GM04504 (cell line): ENCODE results near the gene ATOSB.
"Not testable (repeated sequence)": the region's sequence is repeated elsewhere in the genome, so short reads cannot be mapped to it uniquely, and the experiment has no call there.

Experiments
- DNase-seq: peaks from one replicate; pipeline ENCODE4 v3.0.0-alpha.2; 2012; ENCODE audit warnings: low read depth

The ATOSB gene, protein sequence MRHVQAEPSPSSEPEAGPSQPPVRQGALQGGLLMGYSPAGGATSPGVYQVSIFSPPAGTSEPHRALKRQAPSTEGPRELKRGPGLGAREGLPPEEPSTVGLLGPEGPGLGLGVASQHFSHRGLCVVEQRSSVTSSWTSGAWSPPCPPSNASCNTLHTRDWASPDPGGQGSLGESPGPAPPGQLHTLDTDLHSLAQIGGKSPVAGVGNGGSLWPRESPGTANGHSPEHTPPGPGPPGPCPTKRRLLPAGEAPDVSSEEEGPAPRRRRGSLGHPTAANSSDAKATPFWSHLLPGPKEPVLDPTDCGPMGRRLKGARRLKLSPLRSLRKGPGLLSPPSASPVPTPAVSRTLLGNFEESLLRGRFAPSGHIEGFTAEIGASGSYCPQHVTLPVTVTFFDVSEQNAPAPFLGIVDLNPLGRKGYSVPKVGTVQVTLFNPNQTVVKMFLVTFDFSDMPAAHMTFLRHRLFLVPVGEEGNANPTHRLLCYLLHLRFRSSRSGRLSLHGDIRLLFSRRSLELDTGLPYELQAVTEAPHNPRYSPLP

DNA sequence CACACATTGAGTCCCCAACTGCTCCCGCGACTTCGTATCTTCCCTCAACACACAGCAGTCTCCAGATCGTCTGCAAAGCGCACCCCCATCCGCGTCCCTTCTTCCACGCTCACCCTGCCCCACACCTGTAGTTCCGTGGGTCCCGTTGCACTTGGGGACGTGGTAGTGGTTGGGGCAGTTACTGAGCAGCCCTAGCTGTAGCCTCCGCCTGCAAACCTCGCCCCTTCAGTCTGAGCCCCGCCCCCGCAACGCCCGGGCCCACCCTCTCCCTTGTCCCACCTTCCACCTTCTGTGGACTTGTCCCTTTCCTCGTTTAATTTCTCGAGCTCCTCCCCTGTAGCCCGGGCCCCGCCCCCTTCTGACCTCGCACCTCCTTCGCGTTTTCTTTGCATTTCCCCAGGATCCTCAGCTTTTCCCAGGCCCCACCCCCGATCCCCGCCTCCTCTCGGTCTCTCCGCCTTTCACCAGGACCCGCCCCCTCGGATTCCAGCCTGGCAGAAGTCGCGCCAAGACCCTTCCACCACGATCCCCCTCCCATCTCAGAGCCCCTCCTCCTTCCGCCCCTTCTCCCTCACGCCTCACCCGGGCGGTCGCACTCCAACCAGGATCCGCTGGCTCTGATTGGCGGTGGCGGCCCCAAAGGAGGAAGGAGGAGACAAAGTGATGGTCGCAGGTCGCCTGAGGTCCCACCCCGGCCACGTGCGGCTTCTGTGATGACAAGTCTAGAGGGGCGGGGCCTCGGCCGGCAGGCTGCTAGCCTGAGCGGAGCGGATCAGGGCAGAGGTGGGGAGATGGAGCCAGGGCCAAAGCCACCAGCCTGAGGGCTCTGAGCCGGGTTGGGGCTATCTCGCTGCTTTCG lies at the start of gene ATOSB:
Gene ATOSB, minus strand, starts transcription at position 183 of the 859 bp plus-strand sequence. CDS start 7,588 bp downstream, outside the sequence.
- DNase-seq, result peak; percentile 95

DNA sequence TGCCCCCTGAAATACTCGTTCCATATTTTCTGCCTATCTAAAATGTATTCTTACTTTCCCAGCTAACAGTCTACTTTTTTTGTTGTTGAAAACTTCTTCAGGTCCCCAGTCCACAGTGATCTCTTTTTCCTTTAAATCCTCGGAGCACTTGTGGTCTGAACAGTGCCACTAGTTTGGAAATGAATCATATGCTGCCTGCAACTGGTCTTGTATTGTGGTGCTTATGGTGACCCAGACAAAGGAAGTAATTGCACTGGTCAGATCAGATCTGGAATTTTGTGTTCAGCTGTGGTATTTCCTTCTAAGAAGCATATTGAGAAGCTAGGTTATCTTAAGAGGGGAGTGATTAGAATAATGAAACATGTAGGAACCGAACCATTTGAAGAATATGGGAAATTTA lies 49.0 kb upstream of the ATOSB start:
- no peak for DNase-seq

DNA sequence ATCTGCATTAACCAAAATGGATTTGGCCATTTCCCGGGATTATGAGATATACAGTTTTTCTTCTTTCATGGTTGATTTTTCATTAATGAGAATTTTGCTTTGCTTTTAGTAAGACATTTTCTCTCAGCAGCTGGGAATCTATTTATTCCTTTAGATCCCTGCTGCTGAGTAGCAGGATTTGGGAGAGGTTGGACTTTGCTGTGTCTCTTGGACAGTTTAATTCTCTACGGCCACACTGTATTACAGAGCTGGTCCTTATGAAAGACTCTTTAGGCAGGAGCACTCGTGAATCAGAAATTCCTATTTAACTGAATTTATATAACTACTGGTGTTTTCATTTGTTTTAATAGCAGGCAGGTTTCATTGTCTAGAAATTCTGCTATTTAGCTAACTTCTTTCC lies 47.8 kb upstream of the ATOSB start:
- DNase-seq, result no peak

DNA sequence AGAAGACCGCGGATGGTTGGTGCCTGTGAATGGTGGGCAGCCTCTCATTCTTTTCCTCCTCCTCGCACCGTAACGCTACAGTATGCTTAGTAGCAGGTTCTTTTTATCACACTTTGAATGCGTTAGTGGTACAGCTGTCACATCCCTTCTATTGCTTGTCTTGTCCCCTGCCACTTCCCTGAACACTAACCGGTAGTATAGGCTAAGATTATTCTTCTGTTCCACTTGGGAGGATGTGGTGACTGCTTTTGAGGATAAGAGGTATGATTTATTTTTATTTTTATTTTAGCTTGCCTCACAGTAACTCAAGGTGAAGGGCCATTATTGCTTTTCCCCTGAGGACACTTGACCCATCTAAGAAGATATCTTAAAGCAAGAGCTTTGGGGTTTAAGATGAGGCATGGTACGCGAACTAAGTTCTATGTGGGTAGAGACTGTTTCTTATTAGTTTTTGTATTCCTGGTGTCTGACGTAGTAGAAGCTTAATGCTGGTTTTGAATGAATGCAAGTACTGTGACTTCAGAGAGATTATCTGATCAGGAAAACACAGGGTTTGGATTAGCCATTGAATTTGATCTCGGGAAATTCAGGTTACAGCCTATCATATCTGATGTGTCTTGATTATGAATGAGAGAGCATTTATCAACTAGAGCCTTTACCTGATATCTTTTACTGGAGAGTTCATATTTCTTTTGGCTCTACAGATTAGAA lies 47.1 kb upstream of the ATOSB start:
- DNase-seq, result no peak

DNA sequence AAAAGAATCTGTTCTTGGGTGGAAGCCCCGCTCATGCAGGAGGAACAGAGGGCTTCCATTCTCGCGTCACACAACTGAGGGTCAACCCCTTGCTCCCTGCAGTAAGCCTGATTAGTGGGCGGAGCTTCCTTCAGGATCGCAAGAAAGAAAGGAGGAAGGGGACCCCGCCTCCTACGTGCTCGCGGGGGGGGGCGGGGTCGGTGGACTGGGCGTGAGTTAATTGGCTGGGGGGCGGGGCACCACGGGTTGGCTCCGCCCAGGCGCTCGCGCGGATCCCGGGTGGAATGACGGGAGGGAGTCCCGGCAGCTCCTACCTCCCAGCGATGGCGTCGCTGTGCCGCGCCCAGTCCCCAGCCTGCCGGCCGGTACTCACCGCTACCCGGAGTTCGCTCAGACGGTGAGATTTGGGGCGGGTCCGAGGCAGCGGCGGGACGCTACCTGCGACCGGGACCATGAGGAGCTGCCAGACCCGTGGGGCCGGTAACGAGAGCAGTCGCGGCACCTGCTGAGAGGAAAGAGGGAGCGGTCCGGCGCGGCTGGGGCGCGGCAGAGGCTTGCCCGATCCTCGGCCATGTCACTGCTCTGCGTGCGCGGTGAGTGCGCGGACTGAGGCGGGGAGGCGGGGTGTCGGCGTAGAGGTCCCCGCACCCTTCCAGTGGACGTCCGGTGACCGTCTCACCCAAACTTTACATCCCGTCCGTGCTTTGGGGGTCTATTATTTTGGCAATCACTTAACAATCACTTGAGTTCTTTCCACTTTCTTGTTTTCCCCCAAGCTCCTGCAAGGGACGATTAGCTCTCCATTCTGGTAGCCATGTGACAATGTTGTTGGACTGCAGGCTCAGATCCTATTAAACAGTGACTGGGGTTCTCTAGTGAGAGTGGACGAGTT lies 46.3 kb upstream of the ATOSB start, which contains the start of gene UNC13B:
Gene UNC13B, plus strand, starts transcription at position 297 of the 892 bp plus-strand sequence. Its CDS starts 275 bp downstream, at position 572.
- DNase-seq, result peak; percentile 83

DNA sequence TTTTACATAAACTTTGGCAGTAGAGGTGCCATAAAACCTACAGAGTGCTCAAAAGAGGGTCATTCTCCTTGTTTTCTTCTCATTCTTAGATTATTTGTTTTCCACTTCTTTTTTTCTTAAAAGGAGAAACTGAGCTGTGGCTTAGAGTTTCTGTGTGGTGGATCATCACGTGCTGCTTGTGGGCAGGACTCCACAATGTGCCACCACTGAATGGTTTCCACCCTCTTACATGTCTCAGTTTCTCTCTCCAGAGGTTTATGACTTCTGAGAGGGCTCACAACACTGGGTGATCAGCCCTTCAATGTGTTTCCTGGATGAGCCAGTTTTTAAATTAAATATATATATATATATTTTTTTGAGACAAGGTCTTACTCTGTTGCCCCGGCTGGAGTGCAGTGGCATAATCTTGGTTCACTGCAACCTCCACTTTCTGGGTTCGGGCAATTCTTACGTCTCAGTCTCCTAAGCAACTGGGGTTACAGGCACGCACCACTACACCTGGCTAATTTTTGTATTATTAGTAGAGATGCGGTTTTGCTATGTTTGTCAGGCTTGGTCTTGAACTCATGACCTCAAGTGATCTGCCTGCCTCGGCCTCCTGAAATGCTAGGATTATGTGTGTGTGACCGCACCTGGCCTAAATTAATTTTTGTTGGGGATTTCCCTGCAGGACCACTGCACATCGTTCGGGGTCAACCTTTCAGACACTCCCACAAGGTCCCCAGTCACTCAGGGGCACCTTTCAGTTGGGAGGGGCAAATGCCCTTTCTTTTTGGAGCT lies 43.0 kb upstream of the ATOSB start:
- DNase-seq, result no peak

DNA sequence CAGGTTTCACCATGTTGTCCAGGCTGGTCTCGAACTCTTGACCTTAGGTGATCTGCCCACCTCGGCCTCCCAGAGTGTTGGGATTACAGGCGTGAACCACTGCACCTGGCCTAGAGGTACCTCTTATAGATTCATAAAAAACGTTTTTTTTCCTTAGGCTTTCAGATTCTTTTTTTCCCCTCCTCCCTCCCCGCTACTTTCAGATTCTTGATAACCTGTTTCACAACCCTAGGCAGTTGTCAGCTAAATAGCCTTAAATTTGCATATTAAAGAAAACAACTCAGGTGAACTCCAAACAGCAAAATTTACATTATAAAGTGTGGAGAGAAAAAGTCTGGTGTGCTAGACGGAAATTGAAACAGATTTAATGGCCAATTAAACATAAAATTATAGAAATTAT lies 42.2 kb upstream of the ATOSB start:
- not testable (repeated sequence) for DNase-seq

DNA sequence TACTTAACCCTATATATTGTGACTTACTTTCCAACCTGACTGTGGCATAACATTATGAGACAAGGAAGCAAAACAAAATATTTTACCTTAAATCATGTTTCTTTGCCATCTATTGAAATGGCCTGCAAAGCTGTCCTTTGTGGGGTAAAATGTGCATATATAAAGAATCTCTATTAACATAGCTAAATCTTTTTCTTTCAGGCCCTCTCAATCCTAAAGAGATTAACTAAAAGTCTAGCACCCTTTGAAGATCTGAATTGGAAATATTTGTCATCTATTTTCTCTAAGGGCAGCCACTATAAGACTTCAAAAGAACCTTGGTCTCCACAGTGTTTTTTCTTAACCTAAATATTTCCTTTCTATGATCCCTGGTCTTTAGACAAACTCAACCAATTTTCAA lies 41.1 kb upstream of the ATOSB start:
- no peak for DNase-seq

DNA sequence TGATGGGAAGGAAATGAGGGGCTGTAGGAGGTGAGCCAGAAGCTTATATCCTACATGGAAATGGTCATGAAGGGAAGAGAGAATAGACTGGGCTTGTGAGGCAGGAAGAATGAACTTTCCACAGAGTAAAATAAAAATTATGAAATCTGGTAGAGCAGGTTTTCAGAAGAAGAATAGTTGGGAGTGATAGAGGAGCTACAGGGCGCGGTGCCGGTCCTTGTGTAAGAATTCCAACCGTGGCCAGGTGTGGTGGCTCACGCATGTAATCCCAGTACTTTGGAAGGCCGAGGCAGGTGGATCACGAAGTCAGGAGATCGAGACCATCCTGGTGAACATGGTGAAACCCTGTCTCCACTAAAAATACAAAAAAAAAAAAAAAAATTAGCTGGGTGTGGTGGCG lies 37.3 kb upstream of the ATOSB start:
- DNase-seq, result no peak

DNA sequence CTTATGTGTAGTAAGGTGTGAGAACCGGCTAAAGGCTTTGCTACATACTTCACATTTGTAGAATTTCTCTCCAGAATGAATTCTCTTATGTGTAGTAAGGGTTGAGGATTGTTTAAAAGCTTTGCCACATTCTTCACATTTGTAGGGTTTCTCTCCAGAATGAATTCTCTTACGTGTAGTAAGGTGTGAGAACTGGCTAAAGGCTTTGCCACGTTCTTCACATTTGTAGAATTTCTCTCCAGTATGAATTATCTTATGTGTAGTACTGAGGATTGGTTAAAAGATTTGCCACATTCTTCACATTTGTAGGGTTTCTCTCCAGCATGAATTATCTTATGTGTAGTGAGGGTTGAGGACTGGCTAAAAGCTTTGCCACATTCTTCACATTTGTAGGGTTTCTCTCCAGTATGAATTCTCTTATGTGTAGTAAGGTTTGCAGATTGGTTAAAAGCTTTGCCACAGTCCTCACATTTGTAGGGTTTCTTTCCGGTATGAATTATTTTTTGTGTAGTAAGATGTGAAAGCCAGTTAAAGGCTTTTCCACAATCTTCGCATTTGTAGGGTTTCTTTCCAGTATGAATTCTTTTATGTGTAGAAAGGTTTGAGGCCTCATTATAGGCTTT lies 32.4 kb upstream of the ATOSB start:
- DNase-seq, result not testable (repeated sequence)

DNA sequence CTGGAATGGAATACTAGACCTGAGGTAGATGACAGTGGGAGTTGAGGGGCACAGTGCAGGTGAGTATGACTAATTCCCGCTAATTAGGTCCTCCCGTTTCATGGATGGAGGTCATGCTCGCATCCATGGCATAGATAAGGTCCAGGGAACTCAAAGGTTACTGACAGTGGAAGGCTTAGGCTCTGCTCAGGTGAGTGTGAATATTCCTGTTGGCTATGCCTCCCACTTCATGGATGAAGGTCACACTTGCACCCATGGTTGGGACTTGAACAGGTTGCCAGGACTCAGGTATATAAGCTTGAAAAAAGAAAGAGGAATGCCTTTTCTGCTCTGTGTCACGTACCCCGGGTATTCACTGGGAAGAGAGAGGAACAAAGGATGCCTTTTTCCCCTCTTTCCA lies 26.4 kb upstream of the ATOSB start:
- DNase-seq, result no peak

DNA sequence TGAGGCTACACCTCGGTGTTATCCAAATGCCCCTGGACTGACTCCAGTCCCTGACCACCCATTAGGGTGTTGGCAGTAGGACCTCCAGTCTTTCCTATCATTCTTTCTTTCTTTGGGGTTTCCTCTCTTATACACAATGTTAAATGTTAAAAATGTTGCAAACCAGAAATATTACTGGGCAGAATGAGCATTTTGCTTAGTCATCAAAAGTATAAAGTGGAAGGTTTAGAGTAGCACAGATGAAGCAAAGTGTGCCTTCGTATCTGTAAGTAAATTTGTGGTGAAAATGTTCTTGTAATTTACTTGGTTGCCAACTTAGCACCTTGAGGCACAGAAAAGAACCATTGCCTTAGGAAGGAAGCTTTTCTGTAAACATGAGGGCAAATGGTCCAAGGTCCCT lies 24.4 kb upstream of the ATOSB start:
- no peak for DNase-seq

DNA sequence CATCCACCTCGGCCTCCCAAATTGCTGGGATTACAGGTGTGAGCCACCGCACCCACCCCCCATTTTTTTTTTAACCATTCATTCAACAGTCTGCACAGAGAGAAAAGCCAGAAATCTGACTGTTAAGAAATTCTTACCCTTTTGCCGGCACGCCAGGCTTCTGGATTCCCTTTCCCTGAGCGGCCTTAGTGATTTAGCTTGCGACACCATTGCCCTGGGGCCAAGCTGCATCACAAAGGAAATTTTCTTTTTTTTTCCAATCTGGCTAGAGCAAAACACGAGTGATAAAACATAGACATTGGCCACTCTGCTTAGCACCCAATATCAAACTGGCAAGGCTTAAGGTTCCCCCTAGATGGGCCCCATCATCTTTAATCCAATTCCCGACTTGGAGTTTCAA lies 21.2 kb upstream of the ATOSB start:
- DNase-seq, result no peak

DNA sequence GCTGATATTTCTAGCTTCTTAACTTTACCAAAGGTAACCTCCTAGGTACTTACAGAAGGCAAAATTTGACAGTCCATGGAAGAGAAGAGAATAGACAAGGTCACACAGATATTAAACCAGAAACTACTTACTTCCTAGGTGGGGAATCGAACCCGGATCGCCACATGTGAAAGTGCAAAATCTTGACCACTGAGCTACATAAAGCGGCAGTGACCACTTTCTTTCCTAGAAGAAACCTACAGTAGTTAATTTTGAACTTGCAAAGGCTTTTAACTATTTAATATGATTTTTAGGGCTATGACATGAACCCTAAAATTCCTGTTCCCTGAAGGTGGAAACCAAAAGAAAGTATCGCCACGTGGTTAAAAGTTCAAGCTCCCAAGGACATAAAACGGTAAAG lies 20.3 kb upstream of the ATOSB start:
- DNase-seq, result no peak

DNA sequence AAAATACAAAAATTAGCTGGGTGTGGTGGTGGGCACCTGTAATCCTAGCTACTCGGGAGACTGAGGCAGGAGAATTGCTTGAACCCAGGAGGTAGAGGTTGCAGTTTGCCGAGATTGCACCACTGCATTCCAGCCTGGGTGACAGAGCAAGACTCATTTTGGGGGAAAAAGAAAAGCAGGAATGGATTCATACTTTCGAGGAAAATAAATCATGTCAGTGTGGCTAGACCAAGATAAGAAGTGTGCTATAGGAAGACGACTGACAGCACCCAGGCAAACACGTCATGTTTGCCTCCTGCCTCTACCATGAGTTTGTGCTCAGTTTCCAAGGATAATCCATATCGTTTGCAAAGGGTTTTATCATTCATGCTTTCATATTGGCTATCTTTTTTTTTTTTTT lies 19.3 kb upstream of the ATOSB start:
- no peak for DNase-seq

DNA sequence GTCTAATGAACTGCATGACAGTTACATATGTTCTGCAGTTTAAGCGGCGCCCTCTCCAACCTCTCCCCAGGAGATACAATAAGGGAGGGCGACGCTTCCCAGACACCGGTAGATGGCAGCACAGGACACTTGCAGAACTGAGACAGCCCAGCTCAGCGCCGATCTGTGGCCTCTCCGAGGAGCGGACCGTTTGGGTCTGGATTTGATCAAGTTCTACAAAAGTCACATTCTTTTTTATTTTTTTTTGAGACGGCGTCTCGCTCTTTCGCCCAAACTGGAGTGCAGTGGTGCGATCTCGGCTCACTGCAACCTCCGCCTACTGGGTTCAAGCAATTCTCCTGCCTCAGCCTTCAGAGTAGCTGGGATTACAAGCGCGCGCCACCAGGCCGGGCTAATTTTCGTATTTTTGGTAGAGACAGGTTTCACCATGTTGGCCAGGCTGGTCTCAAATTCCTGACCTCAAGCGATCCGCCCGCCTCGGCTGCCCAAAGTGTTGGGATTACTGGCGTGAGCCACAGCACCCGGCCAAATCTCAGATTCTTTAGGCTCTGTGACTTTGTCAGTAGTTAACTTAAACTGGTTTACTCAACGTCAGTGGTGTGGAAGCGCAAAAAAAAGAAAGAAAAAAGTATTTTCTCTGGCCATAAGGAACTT lies 1.4 kb upstream of the ATOSB start:
- DNase-seq, result peak; percentile 87

DNA sequence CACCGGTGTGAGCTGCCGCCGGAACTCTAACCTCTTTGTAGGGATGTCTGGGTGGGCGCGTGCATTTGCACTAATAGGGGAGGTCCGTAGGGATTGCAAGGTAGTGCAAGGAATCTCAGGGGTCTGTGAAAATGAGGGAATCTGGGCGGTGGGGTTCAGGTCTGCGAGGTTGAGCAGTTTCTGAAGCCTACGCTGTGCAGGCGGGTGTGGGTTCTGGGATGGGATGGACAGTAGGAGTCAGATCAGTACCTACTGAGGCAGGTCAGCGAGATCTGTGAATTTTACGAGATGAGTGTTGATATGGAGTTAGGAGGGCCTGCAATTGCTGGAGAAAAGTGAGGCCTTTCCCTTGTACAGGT lies 856 bp upstream of the ATOSB start:
- no peak for DNase-seq

DNA sequence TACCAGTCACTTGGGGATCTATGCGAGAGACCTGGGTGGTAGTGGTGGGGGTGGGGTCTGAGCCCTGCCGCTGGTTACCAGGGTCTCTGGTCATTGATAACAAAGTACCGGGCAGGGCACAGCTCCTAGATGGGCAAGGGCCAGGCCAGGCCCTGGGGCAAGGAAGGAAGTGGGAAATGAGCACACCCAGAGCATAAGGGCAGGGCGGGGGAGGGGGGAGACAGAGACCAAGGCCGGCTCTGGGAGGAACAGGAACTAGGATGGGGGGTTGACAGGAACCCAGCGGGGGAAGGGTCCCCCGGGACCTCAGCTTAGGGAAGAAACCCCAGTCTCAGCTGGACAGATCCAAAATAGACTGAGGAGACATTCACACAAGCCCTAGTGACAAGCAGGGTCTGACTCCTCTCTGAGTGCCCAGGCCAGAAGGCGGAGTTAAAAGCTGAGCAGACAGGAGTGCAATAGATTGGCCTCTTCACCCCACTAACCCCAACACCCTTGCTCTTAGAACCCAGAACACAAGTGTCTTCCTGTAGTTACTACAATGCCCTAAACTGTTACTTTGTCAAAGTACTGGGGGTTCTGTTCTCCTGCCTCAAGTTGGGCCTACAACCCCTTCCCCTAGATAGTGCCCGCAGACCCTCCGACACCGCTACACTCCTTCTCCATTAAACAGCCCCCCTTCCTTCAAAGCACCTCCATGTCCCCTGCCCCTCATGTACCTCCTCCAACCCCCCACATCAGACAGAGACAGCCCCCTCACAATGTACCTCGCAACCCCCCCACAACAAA lies 628 bp downstream of the ATOSB start:
- DNase-seq, result peak; percentile 24
